Fibroblast of skin of right biceps (primary cell): ENCODE data around the gene PIGU.
"Not testable (repeated sequence)": the region's sequence is repeated elsewhere in the genome, so short reads cannot be mapped to it uniquely, and the experiment has no call there.

Source experiments
- DNase-seq: peaks from one replicate; pipeline ENCODE4 v3.0.0-alpha.2; 2013

PIGU gene

GRCh38 chr20:34529742-34530141 is 147.2 kb downstream of the PIGU start:
- no peak for DNase-seq

DNA sequence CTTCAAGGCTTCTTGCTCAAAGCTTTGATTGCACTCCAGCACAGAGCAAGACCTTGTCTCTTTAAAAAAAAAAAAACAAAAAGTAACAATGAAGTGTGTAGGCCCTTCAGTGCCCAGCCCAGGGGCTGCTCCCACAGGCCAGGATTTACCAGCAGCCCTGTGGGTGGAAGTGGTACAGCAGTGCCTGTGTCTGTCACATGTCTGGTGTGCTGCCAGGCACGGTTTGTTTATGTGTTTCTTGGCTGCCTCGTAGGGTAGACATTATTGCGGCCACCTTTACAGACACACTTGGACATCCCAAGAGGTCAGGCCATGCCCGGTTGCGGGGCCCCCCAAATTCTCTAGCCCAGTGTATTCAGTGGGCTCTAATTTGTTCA is 148.0 kb downstream of the PIGU start:
- DNase-seq: no peak

DNA sequence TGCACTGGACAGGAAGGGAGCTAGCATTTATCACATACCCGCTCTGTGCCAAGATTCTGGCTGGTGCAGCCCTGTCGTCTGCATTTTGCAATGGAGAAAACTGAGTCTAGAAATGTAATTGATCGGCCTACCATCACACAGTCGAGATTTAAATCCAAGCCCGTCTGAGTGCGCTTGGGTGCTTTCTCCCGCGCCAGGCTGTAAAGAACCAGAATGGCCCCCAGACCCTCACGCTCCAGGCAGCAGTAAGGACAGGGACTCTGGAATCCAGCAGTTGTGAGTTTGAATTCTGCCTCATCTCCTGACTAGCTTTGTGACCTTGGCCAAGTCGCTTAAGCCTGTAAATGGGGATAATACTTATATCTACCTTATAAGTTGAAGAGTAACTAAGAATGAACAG is 149.9 kb downstream of the PIGU start:
- DNase-seq: no peak

DNA sequence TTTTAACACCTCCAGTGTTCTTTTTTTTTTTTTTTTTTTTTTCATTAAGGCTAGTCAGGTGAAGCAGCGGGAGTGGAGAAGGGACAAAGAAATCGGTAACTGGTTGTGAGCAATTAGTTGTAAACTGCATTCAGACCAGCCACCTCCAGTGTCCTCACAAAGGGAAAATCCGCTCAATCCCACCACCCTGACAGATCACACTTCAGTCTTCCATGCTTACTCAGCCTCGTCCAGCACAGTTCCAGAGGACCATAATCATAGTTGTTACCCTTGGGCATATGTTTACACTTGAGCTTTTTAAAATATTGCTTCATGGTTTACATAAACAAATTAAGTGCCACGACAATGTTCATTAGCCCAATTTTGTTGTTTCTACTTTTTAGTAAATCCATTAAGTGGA is 150.4 kb downstream of the PIGU start:
- no peak for DNase-seq

DNA sequence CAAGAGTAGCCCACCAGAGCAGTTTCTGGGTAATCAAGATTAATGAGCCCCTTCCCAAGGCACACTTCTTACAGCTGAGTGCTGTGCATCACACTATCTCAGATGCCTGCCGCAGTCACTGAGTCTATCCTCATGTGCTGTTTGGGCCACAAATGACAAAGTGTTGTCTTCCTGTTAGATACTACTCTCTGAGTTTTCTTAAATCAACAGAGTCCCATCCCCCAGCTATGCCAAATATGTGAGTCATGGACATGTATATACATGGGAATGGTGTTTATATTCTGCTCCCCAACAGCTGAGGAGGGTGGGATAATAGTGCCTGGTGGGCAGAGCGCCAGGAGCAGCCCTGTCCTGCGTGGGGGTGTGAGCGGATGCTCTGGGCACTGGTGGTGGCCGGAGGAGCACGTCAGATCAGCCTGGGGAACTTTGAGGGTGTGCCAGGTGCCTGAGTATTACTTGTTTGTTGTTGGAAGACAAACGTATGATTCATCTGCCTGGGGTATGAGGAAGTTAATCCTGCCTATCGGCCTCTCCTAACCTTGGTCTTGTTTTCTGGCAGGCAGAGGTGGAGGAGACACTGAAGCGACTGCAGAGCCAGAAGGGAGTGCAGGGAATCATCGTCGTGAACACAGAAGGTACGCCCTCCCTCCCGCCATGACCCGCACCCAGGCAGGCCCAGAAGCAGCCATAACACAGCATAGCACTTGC is 151.0 kb downstream of the PIGU start:
- peak; percentile 95 for DNase-seq

DNA sequence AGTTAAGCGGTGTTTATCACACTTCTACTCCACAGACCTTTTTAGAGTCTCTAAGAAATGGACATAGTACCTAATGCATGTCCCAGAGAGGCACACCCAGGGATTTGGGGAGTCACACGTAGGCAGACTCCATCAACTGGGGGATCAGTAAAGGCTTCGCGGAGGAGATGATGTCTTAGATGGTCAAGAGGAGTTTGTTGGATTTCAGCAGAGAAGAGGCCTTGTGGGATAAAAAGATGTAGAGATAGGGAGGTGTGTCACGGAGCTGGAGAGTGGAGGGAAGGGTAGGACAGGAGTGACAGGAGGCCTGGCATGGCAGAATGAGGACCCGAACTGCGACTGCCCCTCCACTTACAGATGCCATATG is 151.6 kb downstream of the PIGU start:
- DNase-seq: no peak

DNA sequence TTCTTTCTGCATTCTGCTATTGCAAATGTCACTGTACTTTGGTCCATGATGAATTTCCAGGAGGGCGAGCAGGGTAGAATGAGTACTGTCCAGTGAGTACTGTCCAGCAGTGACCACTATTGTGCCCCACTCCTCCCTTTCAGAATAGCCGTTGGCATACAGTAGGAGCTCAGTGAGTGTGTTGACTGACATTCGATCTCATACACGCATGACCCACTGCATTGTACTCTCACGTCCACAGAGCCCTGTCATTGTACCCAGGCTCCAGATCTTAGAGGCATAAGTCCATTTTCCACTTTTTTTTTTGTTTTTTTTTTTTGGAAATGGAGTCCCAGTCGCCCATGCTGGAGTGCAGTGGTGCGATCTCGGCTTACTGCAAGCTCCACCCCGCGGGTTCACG is 152.5 kb downstream of the PIGU start:
- DNase-seq: no peak

DNA sequence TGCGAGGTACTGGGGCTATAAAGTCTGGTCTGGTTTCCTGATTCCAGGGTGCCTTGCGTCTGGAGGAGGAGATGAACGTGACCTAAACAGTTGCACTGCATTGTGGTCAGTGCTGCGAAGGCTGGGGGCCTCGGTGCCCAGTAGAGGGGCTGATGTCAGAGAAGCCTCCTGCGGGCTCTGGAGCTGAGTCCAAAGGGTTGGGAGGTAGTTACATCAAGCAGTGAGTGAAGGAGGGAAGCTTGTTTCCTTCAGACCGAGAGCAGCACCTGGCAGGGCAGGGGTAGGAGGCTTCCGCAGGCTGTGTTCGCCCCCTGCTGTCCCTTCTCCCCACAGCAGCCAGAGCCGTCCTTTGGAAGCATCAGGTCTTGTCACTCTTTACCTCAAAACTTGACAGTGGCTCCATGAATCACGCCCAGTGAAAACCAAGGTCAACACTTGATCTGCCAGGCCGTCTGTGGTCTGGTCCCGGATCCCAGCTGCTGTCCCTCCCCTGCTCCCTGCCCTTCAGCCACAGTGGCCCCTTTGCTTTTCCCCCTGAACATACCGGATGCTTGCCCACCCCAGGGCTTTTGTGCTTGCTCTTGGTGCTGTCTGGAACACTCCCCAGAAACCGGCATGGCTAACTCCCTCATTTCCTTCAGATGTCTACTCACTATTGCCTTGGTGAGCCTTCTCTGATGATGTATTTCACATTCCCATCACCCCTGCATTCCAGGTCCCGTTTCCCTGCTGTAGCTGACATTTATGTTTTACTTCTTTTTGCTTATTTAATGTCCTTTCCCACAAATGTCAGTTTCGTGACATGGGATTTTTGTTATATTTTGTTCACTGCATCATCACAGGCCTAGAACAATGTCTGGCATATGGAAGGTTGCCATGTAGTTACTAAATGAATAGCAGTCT is 153.7 kb downstream of the PIGU start:
- peak; percentile 52 for DNase-seq

DNA sequence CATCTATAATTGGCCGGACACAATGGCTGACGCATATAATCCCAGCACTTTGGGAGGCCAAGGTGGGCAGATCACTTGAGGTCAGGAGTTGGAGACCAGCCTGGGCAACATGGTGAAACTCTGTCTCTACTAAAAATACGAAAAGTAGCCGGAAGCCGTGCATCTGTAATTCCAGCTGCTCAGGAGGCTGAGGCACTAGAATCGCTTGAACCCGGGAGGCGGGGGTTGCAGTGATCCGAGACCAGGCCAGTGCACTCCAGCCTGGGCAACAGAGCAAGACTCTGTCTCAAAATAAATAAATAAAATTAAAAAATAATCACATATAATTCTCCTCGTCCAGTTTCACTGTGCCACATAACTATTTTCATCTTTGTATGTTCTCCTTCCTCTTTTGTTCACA is 157.1 kb downstream of the PIGU start:
- not testable (repeated sequence) for DNase-seq

DNA sequence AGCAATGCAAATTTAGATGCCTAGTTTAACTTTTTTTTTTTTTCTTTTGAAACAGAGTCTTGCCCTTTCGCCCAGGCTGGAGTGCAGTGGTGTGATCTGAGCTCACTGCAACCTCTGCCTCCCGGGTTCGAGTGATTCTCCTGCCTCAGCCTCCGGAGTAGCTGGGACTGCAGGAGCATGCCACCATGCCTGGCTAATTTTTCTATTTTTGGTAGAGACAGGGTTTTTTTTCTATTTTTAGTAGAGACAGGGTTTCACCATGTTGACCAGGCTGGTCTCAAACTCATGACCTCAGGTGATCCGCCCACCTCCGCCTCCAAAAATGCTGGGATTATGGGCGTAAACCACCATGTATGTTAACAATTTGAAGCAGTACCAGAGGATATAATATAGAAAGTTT is 158.0 kb downstream of the PIGU start:
- DNase-seq: not testable (repeated sequence)

GRCh38 chr20:34517114-34517505 is 159.8 kb downstream of the PIGU start:
- no peak for DNase-seq

GRCh38 chr20:34516247-34517113 is 160.4 kb downstream of the PIGU start, which contains the start of gene DYNLRB1:
TSS of gene DYNLRB1 (plus strand) at chr20:34516422. CDS start at chr20:34516459, 37 bp downstream.
- peak; percentile 97 for DNase-seq

DNA sequence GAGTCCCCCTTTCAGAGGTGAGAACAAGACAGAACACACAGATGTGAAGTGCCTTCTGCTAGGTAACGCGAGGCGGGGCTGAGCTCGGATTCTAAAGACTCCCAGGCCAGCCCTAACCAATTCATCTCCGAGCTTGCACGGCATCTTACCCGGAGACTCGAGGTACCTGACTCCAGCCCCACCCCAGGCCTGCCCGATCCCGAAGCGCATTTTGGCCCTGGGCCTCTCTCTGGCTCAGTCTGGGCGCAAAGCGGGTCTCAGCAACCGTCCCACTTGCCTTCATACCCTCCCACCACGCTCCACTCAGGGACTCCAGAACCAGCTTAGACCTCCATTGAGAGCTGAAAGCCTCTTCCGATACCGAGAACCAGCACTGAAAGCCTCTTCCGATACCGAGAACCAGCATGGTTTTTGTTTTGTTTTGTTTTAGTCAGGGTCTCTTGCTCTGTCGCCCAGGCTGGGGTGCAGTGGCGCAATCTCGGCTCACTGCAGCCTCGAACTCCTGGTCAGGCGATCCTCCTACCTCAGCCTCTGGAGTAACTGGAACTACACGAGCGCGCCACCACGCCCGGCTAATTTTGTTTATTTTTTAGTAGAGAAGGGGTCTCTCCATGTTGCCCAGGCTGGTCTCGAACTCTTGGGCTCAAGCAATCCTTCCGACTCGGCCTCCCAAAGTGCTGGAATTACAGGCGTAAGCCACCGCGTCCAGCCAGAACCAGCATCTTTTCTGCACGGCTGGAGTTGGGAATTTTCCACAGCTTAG is 161.2 kb downstream of the PIGU start:
- DNase-seq: peak; percentile 40

- DNase-seq: no peak
These were observed 161.9 kb downstream of the PIGU start for GRCh38 chr20:34514897-34515483.

DNA sequence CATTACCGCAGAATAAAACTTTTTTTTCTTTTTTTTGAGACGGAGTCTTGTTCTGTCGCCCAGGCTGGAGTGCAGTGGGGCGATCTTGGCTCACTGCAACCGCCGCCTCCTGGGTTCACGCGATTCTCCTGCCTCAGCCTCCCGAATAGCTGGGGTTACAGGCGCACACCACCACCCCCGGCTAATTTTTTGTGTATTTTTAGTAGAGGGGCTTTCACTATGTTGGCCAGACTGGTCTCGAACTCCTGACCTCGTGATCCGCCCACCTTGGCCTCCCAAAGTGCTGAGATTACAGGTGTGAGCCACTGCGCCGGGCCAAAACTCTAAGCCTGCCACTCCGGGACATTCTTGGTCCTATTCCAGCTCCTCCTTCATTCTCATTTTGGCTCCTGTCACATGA is 162.9 kb downstream of the PIGU start:
- not testable (repeated sequence) for DNase-seq

DNA sequence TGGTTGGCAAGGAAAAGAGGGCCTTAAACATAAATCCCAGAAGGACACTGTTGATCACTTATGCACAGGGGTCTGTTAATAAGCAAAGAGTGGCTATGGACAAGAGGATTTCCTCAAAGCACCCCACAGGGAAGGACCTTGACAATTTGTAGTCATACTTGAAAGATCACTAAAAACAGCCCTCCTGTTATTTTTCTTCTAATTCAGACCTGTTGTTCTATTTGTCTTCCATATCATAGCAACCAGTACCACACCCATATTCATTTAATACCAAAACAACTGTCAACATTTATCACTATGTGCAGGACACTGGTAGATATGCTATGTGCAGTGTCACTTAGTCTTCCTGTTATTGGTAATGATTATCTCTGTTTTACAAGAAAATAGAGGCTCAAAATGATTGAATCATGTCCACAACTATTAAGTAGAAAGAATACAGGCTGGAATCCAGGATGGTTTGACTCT is 163.9 kb downstream of the PIGU start:
- no peak for DNase-seq

- DNase-seq: no peak
These were observed 164.5 kb downstream of the PIGU start for GRCh38 chr20:34512266-34512954.

DNA sequence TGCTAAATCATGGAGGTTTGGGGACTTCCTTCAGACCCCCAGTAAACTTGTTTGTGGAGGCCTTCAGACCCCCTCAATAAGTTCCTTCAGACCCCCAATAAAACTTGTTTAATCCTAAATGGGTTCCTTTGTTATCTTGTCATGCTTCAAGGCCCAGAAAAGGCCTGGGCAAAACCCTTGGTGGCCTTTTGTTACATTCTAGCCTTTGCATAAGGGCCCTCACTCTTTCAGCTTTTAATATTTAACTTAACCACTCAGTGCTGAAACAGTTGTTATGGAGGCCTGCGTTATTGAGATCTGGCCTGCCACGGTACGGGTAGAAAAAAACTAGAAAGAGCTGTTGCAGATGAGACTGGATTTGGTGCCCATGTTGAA is 165.0 kb downstream of the PIGU start:
- no peak for DNase-seq

GRCh38 chr20:34510575-34510974 is 166.3 kb downstream of the PIGU start:
- no peak for DNase-seq
